Hippocampal formation (tissue), 2 donors: ENCODE measurements around the gene KRTAP5-9.
"Not testable (repeated sequence)": the region's sequence is repeated elsewhere in the genome, so short reads cannot be mapped to it uniquely, and the experiment has no call there.

ENCODE experiments used
- DNase-seq, 2 donors: peaks; one replicate each; lab custom pipeline; 2025; lab: John Stamatoyannopoulos, UW

The KRTAP5-9 gene

GRCh38 chr11:71582969-71583368, 34.7 kb downstream of the KRTAP5-9 start:
- not testable (repeated sequence) for DNase-seq

DNA sequence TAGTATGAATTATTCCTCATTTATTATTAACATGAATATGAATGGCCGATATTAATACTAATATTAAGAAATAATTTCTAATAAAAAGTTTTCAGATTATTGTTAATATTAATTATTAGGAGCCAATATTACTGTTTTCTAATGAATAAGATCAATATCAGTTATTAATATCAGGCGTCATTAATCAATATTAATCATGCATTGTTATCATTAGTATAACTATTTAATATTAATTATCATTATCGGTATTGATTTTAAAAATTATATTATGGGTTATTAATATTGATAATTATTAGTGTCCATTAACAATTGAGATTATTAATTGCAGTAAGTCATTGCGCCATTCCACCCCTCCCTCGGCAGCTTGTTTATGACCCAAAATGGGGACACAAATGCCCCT, 37.5 kb downstream of the KRTAP5-9 start:
- DNase-seq, result not testable (repeated sequence)

- DNase-seq, result not testable (repeated sequence)
These were observed 40.1 kb downstream of the KRTAP5-9 start for GRCh38 chr11:71588314-71588713.

- DNase-seq, result not testable (repeated sequence)
These were observed 40.8 kb downstream of the KRTAP5-9 start for GRCh38 chr11:71588822-71589545.

DNA sequence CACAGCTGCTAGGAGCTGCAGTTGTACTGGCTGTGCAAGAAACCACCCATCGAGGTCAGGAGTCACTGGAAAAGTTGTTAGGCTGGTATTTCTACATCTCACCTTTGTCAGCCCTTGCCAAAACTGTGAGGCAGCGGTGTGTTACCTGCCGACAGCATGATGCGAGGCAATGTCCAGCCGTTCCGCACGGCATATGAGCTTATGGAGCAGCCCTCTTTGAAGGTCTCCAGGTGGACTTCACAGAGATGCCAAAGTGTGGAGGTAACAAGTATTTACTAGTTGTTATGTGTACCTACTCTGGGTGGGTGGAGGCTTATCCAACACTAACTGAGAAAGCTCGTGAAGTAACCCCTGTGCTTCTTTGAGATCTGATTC, 41.3 kb downstream of the KRTAP5-9 start:
- DNase-seq, result not testable (repeated sequence)
